H1 (cell line): ENCODE measurements around the gene SLC35F3. TPM values are rescaled to one million over a fixed set of nuclear protein-coding genes. Genes with fewer than 3 reads are reported as not detected.

Experiments
- CTCF ChIA-PET: fragments of 300-600 bp; sonication (Branson Sonifier 250); formaldehyde crosslinking; loops from one replicate; lab custom pipeline; 2021; ENCODE audit not compliant: partially characterized antibody; lab: Charles Lee
- POLR2A ChIA-PET: fragments of 300-600 bp; sonication (Branson Sonifier 250); formaldehyde crosslinking; loops from one replicate; lab custom pipeline; 2021; ENCODE audit warnings: inconsistent platforms; ENCODE audit not compliant: partially characterized antibody; lab: Charles Lee
- DNase-seq, 2 experiments: peaks; one replicate each; pipeline versions ENCODE4 v3.0.0 to v3.0.0-alpha.2; 2010 to 2022; ENCODE audit warnings: low spot score in 2 of 2, low read depth in 1 of 2, mixed read lengths in 1 of 2
- FAIRE-seq: peaks from 2 replicates; lab custom pipeline; 2011; peaks lifted over from hg19 to GRCh38; lab: Jason Lieb, UNC
- H2AFZ ChIP-seq: 2 replicates; pipeline ENCODE4 v1.8.1; 2012; ENCODE audit warnings: low read length, inconsistent platforms
- H2AK5ac ChIP-seq: 2 replicates; pipeline ENCODE4 v1.6.1; 2013; ENCODE audit warnings: low read depth, low read length
- H2BK120ac ChIP-seq: replicated peaks from 2 replicates; pipeline ENCODE3; 2013; ENCODE audit warnings: low read depth, low read length, inconsistent platforms
- H2BK12ac ChIP-seq: 2 replicates; pipeline ENCODE4 v1.6.1; 2013; ENCODE audit warnings: low read depth, low read length
- H2BK15ac ChIP-seq: 2 replicates; pipeline ENCODE4 v1.6.1; 2013; ENCODE audit warnings: low read length
- H2BK20ac ChIP-seq: 2 replicates; pipeline ENCODE4 v1.6.1; 2013; ENCODE audit warnings: low read length
- H2BK5ac ChIP-seq: 2 replicates; pipeline ENCODE4 v1.6.1; 2013; ENCODE audit warnings: low read depth, low read length
- H3K14ac ChIP-seq: 2 replicates; pipeline ENCODE4 v1.6.1; 2013; ENCODE audit warnings: inconsistent platforms; ENCODE audit not compliant: insufficient read length
- H3K18ac ChIP-seq: 2 replicates; pipeline ENCODE4 v1.6.1; 2013; ENCODE audit warnings: low read length; ENCODE audit errors: extremely low read depth
- H3K23ac ChIP-seq: 2 replicates; pipeline ENCODE4 v1.6.1; 2013; ENCODE audit warnings: inconsistent platforms; ENCODE audit not compliant: insufficient read length
- H3K23me2 ChIP-seq: 2 replicates; pipeline ENCODE4 v1.6.1; 2013; ENCODE audit warnings: low read depth, low read length
- H3K27ac ChIP-seq: 2 replicates; pipeline ENCODE4 v1.6.1; 2011; ENCODE audit warnings: low read depth, low read length, inconsistent platforms
- H3K27me3 ChIP-seq, 4 experiments: replicated peaks in 1 of 4; 1 replicate in 1 of 4; 2 replicates in 3 of 4; pipeline versions ENCODE4 v1.6.1 to v1.8.1; 2011 to 2013; ENCODE audit warnings: low read length in 3 of 4, mild to moderate bottlenecking in 3 of 4, inconsistent platforms in 2 of 4, mixed read lengths in 2 of 4, moderate library complexity in 1 of 4; ENCODE audit not compliant: control insufficient read depth in 3 of 4, insufficient read depth in 3 of 4; ENCODE audit errors: extremely low read depth in 1 of 4
- H3K36me3 ChIP-seq, 4 experiments: 2 replicates each; pipeline versions ENCODE4 v1.6.1 to v1.8.1; 2011 to 2013; ENCODE audit warnings: mild to moderate bottlenecking in 4 of 4, low read length in 3 of 4, moderate library complexity in 2 of 4, control low read depth in 1 of 4, inconsistent platforms in 1 of 4; ENCODE audit not compliant: insufficient read depth in 4 of 4, control insufficient read depth in 2 of 4
- H3K4ac ChIP-seq: replicated peaks from 2 replicates; pipeline ENCODE3; 2013; ENCODE audit warnings: low read length, low read depth, mixed read lengths, inconsistent platforms; ENCODE audit not compliant: insufficient read length
- H3K4me1 ChIP-seq, 4 experiments: replicated peaks in 1 of 4; 1 replicate in 1 of 4; 2 replicates in 3 of 4; pipeline versions ENCODE4 v1.6.1 to v1.8.1; 2011 to 2013; ENCODE audit warnings: low read length in 3 of 4, inconsistent platforms in 2 of 4, mixed read lengths in 1 of 4; ENCODE audit not compliant: insufficient read depth in 4 of 4, control insufficient read depth in 3 of 4
- H3K4me2 ChIP-seq, 2 experiments: 2 replicates each; pipeline versions ENCODE4 v1.6.1 to v1.8.1; 2011 to 2013; ENCODE audit warnings: low read depth in 2 of 2, low read length in 2 of 2, control low read depth in 1 of 2, inconsistent platforms in 1 of 2, mild to moderate bottlenecking in 1 of 2; ENCODE audit not compliant: insufficient read depth in 1 of 2
- H3K4me3 ChIP-seq, 4 experiments: fragments of 200-600, 300-600 bp in 1 of 4; sonication (generic), shearing (Covaris generic), sonication (Bioruptor Twin) in 1 of 4; 2 replicates each; pipeline versions ENCODE4 v1.5.1 to v1.8.1; 2011 to 2016; ENCODE audit warnings: low read length in 4 of 4, low read depth in 3 of 4, control low read depth in 2 of 4, inconsistent platforms in 2 of 4, mild to moderate bottlenecking in 2 of 4, mixed read lengths in 1 of 4, moderate library complexity in 1 of 4; ENCODE audit not compliant: insufficient read depth in 2 of 4; ENCODE audit errors: extremely low read depth in 1 of 4
- H3K56ac ChIP-seq: replicated peaks from 2 replicates; pipeline ENCODE3; 2013; ENCODE audit warnings: low read depth, mild to moderate bottlenecking, mixed read lengths, low read length, inconsistent platforms; ENCODE audit not compliant: insufficient read length
- H3K79me1 ChIP-seq: 2 replicates; pipeline ENCODE4 v1.6.1; 2013; ENCODE audit warnings: low read depth, low read length, control low read depth
- H3K79me2 ChIP-seq, 2 experiments: 2 replicates each; pipeline versions ENCODE4 v1.6.1 to v1.8.1; 2012 to 2013; ENCODE audit warnings: low read length in 2 of 2, mild to moderate bottlenecking in 2 of 2, inconsistent platforms in 1 of 2; ENCODE audit not compliant: insufficient read depth in 2 of 2, control insufficient read depth in 1 of 2
- H3K9ac ChIP-seq, 4 experiments: replicated peaks in 1 of 4; 1 replicate in 1 of 4; 2 replicates in 3 of 4; pipeline versions ENCODE4 v1.6.1 to v1.8.1; 2011 to 2013; ENCODE audit warnings: low read depth in 3 of 4, low read length in 3 of 4, control low read depth in 2 of 4, mild to moderate bottlenecking in 2 of 4, moderate library complexity in 2 of 4, inconsistent platforms in 1 of 4; ENCODE audit errors: extremely low read depth in 1 of 4
- H3K9me3 ChIP-seq, 2 experiments: 2 replicates each; pipeline versions ENCODE4 v1.6.1 to v1.8.1; 2012 to 2013; ENCODE audit warnings: mild to moderate bottlenecking in 2 of 2, moderate library complexity in 2 of 2, control low read depth in 1 of 2, inconsistent platforms in 1 of 2, low read depth in 1 of 2, low read length in 1 of 2, mixed read lengths in 1 of 2; ENCODE audit not compliant: insufficient read depth in 2 of 2
- H4K20me1 ChIP-seq, 2 experiments: replicated peaks in 1 of 2; 2 replicates each; pipeline versions ENCODE3 to v1.8.1; 2011 to 2013; ENCODE audit warnings: inconsistent platforms in 2 of 2, low read length in 2 of 2, mild to moderate bottlenecking in 1 of 2; ENCODE audit not compliant: insufficient read depth in 2 of 2, control insufficient read depth in 1 of 2
- H4K5ac ChIP-seq: 2 replicates; pipeline ENCODE4 v1.6.1; 2013; ENCODE audit warnings: low read length, low read depth, mixed read lengths, inconsistent platforms; ENCODE audit not compliant: insufficient read length
- H4K8ac ChIP-seq: 2 replicates; pipeline ENCODE4 v1.8.0; 2013; ENCODE audit warnings: mild to moderate bottlenecking, moderate library complexity, low read length, inconsistent platforms; ENCODE audit not compliant: insufficient read depth; ENCODE audit errors: extremely low read depth
- H4K91ac ChIP-seq: replicated peaks from 2 replicates; pipeline ENCODE3; 2013; ENCODE audit warnings: low read length, mixed read lengths, inconsistent platforms; ENCODE audit not compliant: insufficient read length
- EGR1 ChIP-seq: IDR thresholded peaks from 2 replicates; pipeline ENCODE4 v1.6.1; 2011; ENCODE audit warnings: low read depth, low read length, borderline replicate concordance
- EP300 ChIP-seq, 2 experiments: IDR thresholded peaks; 1 replicate in 1 of 2; 2 replicates in 1 of 2; pipeline ENCODE4 v1.6.1; 2011 to 2012; ENCODE audit warnings: low read depth in 2 of 2, low read length in 2 of 2, mild to moderate bottlenecking in 2 of 2, borderline replicate concordance in 1 of 2, inconsistent platforms in 1 of 2, moderate library complexity in 1 of 2
- EZH2 ChIP-seq: fragments of 200-600 bp; sonication (generic); IDR thresholded peaks from 2 replicates; pipeline ENCODE4 v1.7.1; 2012; ENCODE audit warnings: low read depth, mild to moderate bottlenecking, moderate library complexity, low read length, inconsistent platforms; ENCODE audit not compliant: severe bottlenecking
- GTF2F1 ChIP-seq: IDR thresholded peaks from 2 replicates; pipeline ENCODE4 v1.6.1; 2012; ENCODE audit warnings: low read depth, low read length, improper control_type of control experiment, borderline replicate concordance
- MAX ChIP-seq: IDR thresholded peaks from 2 replicates; pipeline ENCODE4 v1.6.1; 2012; ENCODE audit warnings: inconsistent platforms
- POU5F1 ChIP-seq: IDR thresholded peaks from 2 replicates; pipeline ENCODE4 v1.6.1; 2011; ENCODE audit warnings: low read depth, mild to moderate bottlenecking, low read length, moderate library complexity
- WGBS, 2 experiments: shearing (Covaris generic) in 1 of 2; methylation state at CpG; one replicate each; pipeline versions ENCODE4 v1.1.6 to v1.1.7; 2013 to 2015; ENCODE audit warnings: low lambda C conversion rate in 2 of 2, mixed read lengths in 2 of 2, inconsistent platforms in 1 of 2, low coverage in 1 of 2, missing lambda C conversion rate in 1 of 2; ENCODE audit not compliant: insufficient replicate concordance in 2 of 2, insufficient coverage in 1 of 2, insufficient read length in 1 of 2; ENCODE audit errors: extremely low coverage in 1 of 2, missing lambda C conversion rate in 1 of 2; 5-methylcytosine and 5-hydroxymethylcytosine counted together
- polyA plus RNA-seq, 7 experiments: library from polyadenylated mRNA; depleted of rRNA in 3 of 7; stranded (reverse) in 5 of 7; unstranded in 2 of 7; fragments of >200 nt in 5 of 7; fragments of 200-250 nt in 2 of 7; gene quantifications; 1 replicate in 5 of 7; 2 replicates in 1 of 7; 4 replicates in 1 of 7; pipeline versions ENCODE4 v1.2.1 to v1.2.3, GENCODE V29; 2011 to 2013; ENCODE audit warnings: missing spikeins in 2 of 7, mixed read lengths in 2 of 7
- total RNA-seq: library from RNA; stranded (reverse); fragmentation: NEBNext Ultra II Directional; extraction: Animal tissue kit (Norgen Biotek cat#: 25700); gene quantifications from 2 replicates; pipeline ENCODE4 v1.2.1, GENCODE V29; 2021

The SLC35F3 gene
- total and polyA plus RNA-seq, 2 of the 8 experiments (the other 6 are each of a cell fraction or from before 2014, with no cell fraction given) = 0.78 to 1.2 TPM

- Histone ChIP-seq H3K14ac (no peak overlapping the region), H2BK12ac (no peak overlapping the region), H3K56ac (no peak overlapping the region), H4K8ac (no peak overlapping the region), H2AFZ (peak overlapping the region; percentile 94; the same call in 1 of the 2 replicates), H3K23ac (no peak overlapping the region), H2BK15ac (no peak overlapping the region), H3K4ac (no peak overlapping the region), H3K36me3 (no peaks in the 10 kb centered on the region), H3K27me3 (peaks cover 0 to 4% (median 0%) of the 10 kb centered on the region in 4 experiments; a peak in 1 of 7 replicates), H3K79me1 (no peaks in the 10 kb centered on the region), H3K27ac (no peak overlapping the region), H3K4me1 (peaks cover 0 to 6% (median 2%) of the 10 kb centered on the region in 4 experiments; a peak in 2 of 7 replicates), H4K20me1 (no peaks in the 10 kb centered on the region), H3K18ac (no peak overlapping the region), H2BK120ac (no peak overlapping the region), H3K9me3 (no peaks in the 10 kb centered on the region), H4K5ac (no peak overlapping the region), H3K23me2 (no peaks in the 10 kb centered on the region), H2BK5ac (no peak overlapping the region), H2AK5ac (no peak overlapping the region), H3K9ac (no peak overlapping the region), H2BK20ac (no peak overlapping the region), H3K79me2 (no peaks in the 10 kb centered on the region), H4K91ac (no peak overlapping the region), H3K4me3 (no peak overlapping the region), H3K4me2 (peak overlapping the region; percentile 28 to 44; a peak in 2 of 4 replicates)
- DNase-seq (no peak), FAIRE-seq (no peak)
- TF ChIP-seq EP300 (IDR thresholded peaks at IDR 0.05; ENCODE audit: borderline replicate concordance in 1 of 2, low read depth in 2 of 2, low read length in 2 of 2) (no peak), POU5F1 (no peak), EGR1 (peak; percentile 63; the same call in 1 of the 2 replicates), GTF2F1 (no peak), MAX (peak; percentile 15; the same call in 1 of the 2 replicates), EZH2 (no peak)
- POLR2A ChIA-PET = no interaction called here
- CTCF ChIA-PET = interaction anchor here (0.7 to 1.4 kb wide), 5 partner anchors 8 to 146 kb away, joined by 3 to 4 read pairs (median 3); no protein-coding TSS in a partner anchor
- 45 to 82% methylated on average over 2 to 5 of the region's 5 CpGs for WGBS, 2 experiments
Measured at GRCh38 chr1:234164098-234164709, 259.7 kb downstream of the SLC35F3 start.
